ENCODE data around the gene SMG5.
"Not testable (repeated sequence)": the region's sequence is repeated elsewhere in the genome, so short reads cannot be mapped to it uniquely, and the experiment has no call there.

The SMG5 gene

DNA sequence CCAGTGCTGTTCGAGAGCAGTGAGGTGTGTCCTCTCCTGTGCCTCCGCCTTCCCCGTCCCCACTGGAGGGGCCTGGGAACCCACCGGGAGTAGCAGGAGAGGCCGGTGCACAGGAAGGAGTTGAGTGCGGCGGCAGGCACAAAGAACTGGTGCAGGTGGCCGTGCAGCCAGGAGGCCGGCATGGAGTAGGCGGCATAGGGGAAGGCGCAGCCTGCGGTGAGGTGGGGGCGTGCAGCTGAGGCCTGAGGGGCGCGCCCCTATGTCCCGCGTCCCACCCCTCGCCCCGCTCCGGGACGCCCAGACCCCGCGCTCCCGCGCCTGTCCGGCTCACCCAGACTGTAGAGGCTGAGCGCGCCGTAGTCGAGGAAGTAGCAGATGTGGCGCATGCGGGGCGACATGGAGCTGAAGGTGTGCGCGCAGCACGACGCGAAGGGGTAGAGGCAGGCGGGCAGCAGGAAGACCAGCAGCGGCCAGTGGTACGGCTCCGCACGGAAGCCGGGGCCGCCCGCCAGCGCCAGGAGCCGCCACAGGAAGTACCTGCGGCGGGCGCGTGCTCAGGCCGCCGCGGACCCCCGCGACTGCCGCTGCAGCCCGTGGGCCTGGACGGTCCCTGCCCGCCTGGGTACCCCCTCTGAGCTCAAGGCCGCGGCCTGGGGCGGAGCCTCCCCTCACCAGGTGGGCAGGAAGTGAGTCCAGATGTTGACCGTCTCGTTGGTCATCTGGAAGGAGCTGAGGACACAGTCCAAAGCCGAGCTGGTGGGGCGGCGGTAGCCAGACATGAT lies 37.0 kb downstream of the SMG5 start:
- peak; percentile 41 for DNase-seq

DNA sequence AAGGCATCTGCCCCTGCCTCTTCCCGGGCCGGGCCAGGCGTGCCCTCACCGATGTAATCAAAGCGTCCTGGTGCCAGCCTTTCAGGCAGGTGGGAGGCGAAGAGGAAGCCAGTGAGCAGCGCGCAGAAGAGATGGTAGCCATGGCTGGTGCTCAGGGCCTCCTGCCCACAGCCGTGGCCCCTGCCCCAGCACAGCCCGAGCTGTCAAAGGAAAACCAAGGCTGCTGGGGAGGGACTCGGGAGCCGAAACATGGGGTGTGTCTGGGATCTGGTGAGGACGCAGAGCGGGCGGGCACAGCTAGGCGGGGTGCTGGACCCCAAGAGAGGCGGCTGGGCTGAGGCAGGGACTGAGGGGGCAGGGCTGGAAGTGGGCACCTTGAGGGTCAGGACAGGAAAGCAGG lies 37.9 kb downstream of the SMG5 start:
- DNase-seq = no peak

DNA sequence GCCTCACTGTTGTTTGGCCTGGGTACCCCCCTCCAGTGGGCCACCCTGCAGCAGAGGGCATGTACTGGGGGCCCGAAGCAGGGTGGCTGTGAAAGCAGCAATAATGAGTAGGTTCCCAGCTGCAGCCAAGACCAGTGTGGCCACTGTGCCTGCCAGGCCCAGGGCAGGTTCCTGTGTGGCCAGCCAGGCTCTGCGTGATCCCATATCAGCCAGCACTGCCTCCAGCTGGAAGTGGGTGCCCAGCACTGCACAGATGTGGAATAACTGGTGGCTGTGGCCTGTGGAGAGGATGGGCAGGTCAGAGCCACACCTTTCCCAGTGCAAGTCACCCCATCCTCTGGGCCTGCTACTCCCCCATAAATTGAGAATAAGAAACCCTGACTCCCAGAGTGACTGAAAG lies 38.5 kb downstream of the SMG5 start:
- no peak for DNase-seq

DNA sequence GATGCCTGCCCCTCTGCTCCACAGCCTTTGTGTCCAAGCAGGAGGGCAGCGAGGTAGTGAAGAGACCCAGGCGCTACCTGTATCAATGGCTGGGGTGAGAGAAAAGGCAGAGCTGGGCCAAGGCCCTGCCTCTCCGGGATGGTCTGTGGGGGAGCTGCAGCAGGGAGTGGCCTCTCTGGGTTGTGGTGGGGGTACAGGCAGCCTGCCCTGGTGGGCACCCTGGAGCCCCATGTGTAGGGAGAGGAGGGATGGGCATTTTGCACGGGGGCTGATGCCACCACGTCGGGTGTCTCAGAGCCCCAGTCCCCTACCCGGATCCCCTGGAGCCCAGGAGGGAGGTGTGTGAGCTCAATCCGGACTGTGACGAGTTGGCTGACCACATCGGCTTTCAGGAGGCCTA lies 39.9 kb downstream of the SMG5 start:
- no peak for DNase-seq

DNA sequence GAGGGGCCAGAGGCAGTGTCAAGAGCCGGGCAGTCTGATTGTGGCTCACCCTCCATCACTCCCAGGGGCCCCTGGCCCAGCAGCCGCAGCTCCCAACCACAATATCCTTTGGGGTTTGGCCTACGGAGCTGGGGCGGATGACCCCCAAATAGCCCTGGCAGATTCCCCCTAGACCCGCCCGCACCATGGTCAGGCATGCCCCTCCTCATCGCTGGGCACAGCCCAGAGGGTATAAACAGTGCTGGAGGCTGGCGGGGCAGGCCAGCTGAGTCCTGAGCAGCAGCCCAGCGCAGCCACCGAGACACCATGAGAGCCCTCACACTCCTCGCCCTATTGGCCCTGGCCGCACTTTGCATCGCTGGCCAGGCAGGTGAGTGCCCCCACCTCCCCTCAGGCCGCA lies 40.7 kb downstream of the SMG5 start, which contains the start of gene BGLAP:
Gene BGLAP (plus strand): TSS at position 259 of the 400 bp plus-strand sequence. CDS start 48 bp downstream, at position 307.
- no peak for DNase-seq

DNA sequence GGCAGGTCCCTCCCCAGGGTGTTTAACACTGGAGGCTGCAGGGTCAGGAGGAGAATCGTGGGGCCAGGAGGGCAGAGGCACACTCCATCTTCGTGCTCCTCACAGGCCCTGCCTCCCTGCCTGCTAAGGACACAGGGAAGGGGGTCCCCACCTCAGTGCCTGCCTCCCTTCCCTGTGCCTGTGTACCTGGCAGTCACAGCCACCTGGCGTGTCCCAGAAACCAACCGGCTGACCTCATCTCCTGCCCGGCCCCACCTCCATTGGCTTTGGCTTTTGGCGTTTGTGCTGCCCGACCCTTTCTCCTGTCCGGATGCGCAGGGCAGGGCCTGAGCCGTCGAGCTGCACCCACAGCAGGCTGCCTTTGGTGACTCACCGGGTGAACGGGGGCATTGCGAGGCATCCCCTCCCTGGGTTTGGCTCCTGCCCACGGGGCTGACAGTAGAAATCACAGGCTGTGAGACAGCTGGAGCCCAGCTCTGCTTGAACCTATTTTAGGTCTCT lies 41.3 kb downstream of the SMG5 start:
- no peak for DNase-seq

DNA sequence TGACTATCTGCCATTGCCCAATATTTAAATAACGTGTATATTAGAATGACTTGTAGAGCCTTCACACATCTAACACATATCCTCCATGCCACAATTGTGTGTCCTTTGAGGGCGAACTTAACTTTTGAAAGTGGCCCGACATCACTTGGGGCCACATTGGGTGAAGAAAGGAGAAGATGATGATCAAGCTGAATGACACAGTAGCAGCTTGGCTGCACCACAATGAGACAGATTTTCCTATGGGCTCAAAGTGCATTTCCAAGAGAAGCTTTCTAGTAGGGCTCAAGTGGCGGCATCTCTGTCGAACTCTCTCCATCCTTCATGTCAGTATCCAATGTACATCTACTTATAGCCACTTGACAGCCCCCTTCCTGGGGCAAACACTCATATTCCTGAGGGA lies 44.4 kb downstream of the SMG5 start:
- no peak for DNase-seq

DNA sequence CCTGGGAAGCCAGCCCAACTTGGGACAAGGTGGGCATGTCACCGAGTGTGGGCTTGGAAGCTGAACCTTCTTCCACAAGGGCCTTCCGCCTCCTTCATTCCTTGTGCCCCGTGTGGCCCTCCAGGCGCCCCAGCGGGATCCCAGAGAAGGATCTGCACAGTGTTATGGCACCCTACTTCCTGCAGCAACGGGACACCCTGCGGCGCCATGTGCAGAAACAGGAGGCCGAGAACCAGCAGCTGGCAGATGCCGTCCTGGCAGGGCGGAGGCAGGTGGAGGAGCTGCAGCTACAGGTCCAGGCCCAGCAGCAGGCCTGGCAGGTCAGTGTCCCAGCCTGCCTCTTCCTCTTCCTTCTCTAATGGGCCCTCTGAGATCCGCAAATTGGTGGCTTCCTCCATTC lies 46.5 kb downstream of the SMG5 start:
- DNase-seq = no peak

DNA sequence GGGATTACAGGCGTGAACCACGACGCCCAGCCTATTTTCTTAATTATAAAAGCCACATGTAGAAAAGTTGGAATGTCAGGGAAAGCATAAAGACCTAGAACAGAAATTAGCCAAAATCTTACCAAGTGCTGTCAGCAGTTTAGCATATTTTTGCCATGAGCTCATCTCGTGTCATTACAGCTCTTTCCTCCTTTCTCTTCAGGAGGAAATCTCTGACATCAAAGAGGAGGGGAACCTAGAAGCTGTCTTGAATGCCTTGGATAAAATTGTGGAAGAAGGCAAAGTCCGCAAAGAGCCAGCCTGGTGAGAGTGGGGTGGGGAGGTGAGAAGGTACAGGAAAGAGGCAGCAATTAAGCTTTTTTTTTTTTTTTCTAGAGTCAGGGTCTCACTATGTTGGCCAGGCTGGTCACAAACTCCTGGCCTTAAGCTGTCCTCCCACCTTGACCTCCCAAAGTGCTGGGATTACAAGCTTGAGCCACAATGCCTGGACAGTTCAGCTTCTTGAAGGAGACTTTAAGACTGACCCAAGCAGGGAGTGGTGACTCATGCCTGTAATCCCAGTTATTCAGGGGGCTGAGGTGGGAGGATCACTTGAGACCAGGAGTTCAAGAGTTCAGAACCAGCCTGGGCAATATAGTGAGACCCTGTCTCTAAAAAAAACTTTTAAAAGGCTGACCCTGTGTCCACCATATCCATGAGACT lies 49.0 kb downstream of the SMG5 start:
- DNase-seq = no peak

DNA sequence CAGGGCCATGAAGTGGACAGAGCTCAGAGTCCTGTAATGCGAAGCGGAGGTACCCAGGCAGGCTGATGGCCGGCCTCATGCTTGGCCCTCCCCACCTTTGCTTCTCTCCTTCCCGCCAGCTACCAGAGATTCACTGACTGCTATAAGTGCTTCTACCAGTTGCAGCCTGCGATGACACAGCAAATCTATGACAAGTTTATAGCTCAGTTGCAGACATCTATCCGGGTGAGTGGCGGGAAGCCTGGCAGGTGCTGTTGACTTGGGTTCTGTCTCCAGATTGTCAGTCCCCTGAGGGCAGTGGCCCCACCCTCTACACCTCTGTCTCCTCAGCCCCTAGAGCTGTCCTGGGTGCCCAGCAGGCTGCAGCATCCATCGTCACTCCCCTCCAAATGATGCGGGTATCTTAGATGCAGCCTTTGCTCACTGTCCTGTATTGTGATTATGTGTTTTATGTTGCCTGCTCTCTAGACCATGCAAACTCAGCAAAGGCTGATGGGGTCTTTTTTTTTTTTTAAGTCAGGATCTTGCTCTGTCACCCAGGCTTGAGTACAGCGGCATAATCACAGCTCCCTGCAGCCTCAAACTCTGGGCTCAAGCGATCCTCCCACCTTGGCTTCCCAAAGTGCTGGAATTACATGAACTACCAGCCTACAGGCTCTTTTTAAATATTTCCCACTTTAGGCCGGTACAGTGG lies 50.3 kb downstream of the SMG5 start:
- DNase-seq = no peak

DNA sequence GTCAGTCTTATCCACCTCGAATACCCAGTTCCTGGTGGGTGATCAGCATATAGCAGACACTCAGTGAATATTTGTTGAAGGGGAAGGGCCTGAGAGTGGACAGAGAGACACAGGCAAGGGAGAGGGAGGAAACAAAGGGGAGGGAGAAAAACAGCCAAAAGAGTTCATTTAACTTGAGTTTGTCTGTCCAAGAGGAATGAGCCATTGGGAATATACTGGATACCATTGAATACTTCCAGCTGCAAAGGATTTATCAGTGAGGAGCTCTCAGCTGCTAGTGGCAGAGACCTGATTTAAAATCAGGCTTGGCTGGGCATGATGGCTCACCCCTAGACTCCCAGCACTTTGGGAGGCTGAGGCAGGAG lies 52.2 kb downstream of the SMG5 start:
- no peak for DNase-seq

DNA sequence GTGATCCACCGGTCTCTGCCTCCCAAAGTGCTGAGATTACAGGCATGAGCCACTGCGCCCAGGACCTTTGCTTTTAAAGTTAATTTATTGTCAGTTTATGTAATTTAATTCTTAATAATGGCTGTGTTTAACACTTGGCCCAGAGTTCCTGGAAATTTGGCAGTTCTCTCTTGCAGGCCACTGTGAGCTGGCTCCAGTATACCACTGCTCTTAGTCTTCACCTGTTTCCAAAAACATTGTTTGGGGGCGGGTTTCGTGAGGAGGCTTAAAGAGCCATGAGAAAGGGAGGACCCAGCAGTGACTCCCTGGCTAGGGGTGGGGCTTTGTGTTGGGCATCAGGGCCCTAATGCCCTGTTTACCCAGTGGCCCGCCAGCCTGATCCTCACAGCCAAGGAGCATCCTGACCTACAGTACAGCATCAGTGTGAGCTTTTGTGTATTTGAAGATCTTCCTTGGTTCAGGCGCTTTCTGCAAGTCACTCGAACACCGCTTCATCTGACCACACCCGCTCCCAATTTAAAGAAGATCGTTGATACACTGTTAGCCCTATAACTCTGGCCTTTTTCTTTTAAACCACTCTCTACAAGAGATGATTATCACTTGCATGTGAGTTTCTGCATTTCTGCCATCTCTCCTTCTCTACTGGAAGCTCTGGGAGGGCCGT lies 52.7 kb downstream of the SMG5 start:
- DNase-seq = no peak

DNA sequence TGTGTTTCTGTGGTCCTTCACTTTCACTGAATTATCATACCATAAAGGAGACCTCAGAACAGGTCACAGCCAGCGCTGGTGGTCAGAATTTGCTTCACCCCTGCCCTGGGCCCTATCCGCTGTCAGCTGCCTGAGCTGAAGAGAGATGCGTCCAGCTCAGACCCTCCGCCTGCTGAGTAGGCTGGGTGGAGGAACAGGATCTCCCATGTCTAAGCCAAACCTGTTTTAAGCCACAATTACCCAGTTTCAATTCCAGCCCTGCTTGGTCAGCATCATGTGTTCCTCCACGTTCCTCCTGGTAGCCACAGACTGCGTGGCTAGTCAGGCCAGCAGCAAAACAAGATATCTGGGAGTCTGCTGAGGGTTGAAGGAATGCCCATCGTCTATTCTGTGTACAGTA lies 54.1 kb downstream of the SMG5 start:
- DNase-seq = no peak

DNA sequence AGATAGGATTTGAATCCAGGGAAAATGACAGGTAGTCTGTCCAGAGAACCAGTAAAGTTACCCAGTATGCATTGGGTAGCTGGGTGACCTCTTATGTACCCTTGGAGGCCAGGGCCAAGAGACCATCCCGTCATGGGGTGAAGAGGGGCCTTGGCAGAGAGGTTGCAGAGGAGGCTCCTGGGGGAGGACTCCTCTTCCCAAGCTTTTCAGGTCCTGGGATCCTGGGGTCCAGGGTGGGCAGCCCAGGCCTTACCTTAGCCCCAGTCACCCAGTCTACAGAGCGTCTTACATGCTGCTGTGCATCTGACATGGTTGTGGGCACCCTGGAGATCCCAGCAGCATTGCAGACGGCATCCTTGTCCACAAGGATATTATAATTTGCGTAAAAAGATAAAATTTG lies 55.8 kb downstream of the SMG5 start:
- no peak for DNase-seq

DNA sequence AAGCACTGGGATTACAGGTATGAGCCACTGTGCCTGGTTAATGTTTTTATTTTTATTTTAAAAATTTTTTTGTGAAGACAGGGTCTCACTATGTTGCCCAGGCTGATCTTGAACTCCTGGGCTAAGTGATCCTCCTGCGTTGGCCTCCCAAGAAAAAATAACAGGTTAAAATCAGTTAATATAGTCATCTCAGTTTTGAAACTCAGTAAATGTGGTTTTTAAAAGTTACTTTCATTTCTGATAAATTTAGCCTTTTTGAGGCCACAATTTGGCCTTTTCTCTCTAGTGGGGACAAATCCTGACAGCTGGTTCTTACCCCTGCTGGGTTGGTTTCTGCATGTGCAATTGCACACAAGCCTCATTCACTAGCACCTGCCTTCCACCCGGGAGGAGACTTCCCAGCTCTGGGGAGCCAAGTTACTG lies 56.5 kb downstream of the SMG5 start:
- DNase-seq = no peak

DNA sequence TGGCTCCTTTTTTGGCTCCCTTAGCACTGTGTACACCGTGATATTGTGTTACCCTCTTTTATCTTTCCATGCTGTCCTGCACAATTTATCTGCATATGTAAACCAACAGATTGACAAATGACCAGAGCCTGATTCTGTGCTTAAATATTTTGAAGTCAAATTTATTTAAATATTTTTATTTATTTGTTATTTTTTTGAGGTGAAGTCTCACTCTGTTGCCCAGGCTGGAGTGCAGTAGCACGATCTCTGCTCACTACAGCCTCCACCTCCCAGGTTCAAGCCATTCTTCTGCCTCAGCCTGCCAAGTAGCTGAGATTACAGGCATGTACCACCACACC lies 57.0 kb downstream of the SMG5 start:
- DNase-seq = no peak

DNA sequence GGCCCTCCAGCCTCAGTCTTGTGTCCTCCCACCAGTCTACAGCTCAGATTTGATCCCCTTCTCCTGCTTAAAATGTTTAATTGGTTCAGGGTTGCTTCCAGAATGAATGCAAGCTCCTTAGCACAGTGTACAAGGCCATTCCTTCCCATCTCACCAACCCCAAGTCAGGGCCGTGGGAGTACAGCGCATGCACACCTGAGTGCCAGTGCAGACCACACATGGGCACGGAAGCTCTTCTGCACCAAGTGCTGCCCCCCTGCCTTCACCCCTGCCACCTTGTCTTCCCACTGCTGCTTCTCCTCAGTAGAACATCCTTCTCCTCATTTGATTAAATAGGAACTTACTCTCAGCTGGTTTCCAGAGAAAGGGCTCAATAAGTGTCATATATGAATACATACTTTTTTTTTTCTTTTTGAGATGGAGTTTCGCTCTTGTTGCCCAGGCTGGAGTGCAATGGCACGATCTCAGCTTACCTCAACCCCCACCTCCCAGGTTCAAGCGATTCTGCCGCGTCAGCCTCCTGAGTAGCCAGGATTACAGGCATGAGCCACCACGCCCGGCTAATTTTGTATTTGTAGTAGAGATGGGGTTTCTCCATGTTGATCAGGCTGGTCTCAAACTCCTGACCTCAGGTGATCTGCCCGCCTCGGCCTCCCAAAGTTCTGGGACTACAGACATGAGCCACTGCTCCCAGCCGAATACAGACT lies 60.5 kb downstream of the SMG5 start:
- DNase-seq = no peak

DNA sequence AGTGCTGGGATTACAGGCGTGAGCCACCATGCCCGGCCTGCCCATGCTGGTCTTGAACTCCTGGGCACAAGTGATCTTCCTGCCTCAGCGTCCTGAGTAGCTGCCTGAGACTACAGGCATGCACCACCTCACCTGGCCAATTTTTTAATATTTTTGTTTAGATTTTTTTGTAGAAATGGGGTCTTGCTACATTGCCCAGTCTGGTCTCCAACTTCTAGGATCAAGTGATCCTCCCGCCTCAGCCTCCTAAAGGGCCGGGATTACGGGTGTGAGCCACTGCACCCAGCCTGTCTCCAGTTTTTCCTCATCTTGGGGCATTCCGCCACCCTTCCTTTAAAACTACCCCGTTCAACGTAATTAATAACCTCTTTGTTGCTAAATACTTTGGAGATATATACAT lies 62.4 kb downstream of the SMG5 start:
- DNase-seq = no peak

DNA sequence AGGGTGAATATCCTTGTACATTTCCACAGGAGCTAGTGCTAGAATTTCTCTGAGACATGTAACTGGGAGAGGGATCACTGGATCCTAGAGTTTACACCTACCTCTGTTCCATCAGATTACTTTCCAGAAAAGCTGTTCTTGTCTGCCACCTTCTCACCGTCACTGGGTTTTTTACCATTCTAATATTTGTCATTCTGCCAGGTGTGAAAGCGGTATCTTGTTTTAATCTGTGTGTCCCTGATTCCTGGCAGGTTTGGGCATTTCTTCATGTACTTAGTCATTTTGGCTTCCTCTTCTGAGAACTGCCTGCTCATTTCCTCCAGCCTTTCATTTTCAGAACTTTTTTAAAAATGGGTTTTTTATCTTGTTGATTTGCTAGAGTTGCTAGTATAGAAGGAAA lies 64.8 kb downstream of the SMG5 start:
- DNase-seq = peak; percentile 56

DNA sequence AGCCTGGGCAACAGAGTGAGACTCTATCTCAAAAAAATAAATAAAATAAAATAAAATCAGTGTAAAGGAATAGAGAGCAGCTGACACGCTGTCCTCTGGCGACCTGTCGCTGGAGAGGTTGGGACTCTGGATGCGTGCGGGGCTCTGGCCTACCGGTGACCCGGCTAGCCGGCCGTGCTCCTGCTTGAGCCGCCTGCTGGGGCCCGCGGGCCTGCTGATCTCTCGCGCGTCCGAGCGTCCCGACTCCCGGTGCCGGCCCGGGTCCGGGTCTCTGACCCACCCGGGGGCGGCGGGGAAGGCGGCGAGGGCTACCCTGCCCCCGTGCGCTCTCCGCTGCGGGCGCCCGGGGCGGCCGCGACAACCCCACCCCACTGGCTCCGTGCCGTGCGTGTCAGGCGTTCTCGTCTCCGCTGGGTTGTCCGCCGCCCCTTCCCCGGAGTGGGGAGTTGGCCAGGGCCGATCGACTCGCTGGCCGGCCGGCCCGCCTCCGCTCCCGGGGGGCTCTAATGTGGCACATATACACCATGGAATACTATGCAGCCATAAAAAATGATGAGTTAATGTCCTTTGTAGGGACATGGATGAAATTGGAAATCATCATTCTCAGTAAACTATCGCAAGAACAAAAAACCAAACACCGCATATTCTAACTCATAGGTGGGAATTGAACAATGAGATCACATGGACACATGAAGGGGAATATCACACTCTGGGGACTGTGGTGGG lies 66.1 kb downstream of the SMG5 start:
- DNase-seq = not testable (repeated sequence)

DNA sequence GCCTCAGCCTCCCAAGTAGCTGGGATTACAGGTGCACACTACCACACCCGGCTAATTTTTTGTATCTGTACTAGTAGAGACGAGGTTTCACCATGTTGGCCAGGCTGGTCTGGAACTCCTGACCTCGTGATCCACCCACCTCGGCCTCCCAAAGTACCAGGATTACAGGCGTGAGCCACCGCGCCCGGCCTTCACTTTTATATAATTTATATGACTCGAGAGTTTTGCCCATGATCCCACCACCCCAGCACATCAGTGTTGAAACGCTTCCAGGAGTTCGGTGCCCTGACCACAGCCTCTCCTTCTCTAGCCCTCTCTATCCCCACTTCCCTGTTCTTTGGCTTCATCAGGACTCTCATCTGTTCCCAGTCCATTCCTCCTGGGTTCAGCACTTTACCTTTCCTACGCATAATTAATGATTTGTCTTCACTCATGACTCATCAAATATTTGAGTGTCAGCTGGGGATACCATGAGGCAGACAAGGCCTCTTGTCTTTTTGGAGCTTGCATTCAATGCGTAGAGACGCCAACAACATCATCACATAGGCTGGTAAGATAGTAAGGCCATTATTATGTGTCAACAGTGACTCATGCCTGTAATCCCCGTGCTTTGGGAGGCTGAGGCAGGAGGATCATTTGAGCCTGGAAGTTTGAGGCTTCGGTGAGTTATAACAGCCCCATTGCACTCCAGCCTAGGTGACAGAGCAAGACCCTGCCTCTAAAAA lies 68.4 kb downstream of the SMG5 start:
- no peak for DNase-seq

DNA sequence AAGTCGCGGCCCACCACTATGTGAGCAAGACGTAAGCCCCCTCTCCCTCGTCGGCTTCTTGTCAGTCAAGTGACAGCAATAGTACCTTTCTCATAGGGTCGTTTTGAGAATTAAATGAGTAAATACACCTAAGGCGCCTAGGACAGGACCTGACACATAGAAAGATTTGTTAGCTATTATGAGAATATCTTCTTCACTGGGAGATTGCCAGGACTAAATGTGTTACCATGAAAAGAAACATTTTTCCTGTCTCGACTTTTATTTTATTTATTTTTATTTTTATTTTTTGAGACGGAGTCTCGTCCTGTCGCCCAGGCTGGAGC lies 69.0 kb downstream of the SMG5 start:
- DNase-seq = no peak

Data from CD4-positive, alpha-beta T cell treated with Interleukin-17A for 1 hour (primary cell).